Transverse colon (tissue), 4 donors: ENCODE results near the gene NUP62.

Experiments
- CTCF ChIP-seq, 5 experiments: fragments of 200-600 bp in 3 of 5; fragments of 450-650 bp in 2 of 5; sonication (generic) in 3 of 5; IDR thresholded peaks; 1 replicate in 2 of 5; 2 replicates in 3 of 5; pipeline ENCODE4 v1.5.1; 2016 to 2017; ENCODE audit warnings: antibody characterized with exemption in 5 of 5, inconsistent platforms in 3 of 5, mild to moderate bottlenecking in 2 of 5, moderate library complexity in 1 of 5
- EP300 ChIP-seq: sonication (generic); formaldehyde crosslinking; IDR thresholded peaks from one replicate; pipeline ENCODE4 v1.6.1; 2017; ENCODE audit warnings: antibody characterized with exemption, low read depth
- POLR2A ChIP-seq: fragments of 450-650 bp; IDR thresholded peaks from one replicate; pipeline ENCODE4 v1.6.1; 2016; ENCODE audit warnings: antibody characterized with exemption, mild to moderate bottlenecking, moderate library complexity
- POLR2AphosphoS5 ChIP-seq, 3 donors: sonication (generic); formaldehyde crosslinking; IDR thresholded peaks; one replicate each; pipeline ENCODE4 v1.6.1; 2016; ENCODE audit warnings: antibody characterized with exemption in 3 of 3

GRCh38 chr19:49930483-49931011, 1.2 kb upstream of the NUP62 start:
- TF ChIP-seq POLR2AphosphoS5 (IDR thresholded peaks at IDR 0.05) (no peak), CTCF (IDR thresholded peaks at IDR 0.05) (no peak), POLR2A (no peak), EP300 (no peak)
